Adrenal gland (tissue), 12 donors: Measurements from ENCODE around the gene MGAT5B. TPM values are rescaled to one million over a fixed set of nuclear protein-coding genes. Genes with fewer than 3 reads are reported as not detected.

ENCODE experiments used
- DNase-seq, 7 donors: peaks; one replicate each; pipeline ENCODE4 v3.0.0-alpha.2; 2019 to 2020
- H3K27ac ChIP-seq, 5 donors: fragments of 200-600 bp; sonication (generic) in 4 of 5; 1 replicate in 3 of 5; 2 replicates in 2 of 5; pipeline versions ENCODE4 v1.5.1 to v1.8.0; 2016 to 2020; ENCODE audit warnings: mild to moderate bottlenecking in 1 of 5
- H3K27me3 ChIP-seq: fragments of 200-600 bp; 2 replicates; pipeline ENCODE4 v1.8.0; 2021
- H3K36me3 ChIP-seq, 2 donors: fragments of 200-600 bp; replicated peaks in 1 of 2; 1 replicate in 1 of 2; 2 replicates in 1 of 2; pipeline versions ENCODE4 v1.5.1 to v1.8.0; 2018 to 2022
- H3K4me1 ChIP-seq, 2 donors: fragments of 200-600 bp; replicated peaks in 1 of 2; 1 replicate in 1 of 2; 2 replicates in 1 of 2; pipeline versions ENCODE4 v1.5.1 to v1.8.0; 2018 to 2021
- H3K4me3 ChIP-seq, 4 donors: fragments of 200-600 bp; sonication (generic) in 3 of 4; one replicate each; pipeline ENCODE4 v1.5.1; 2016 to 2018
- H3K9me3 ChIP-seq, 3 donors: fragments of 200-600 bp; sonication (generic) in 1 of 3; replicated peaks in 1 of 3; 1 replicate in 2 of 3; 2 replicates in 1 of 3; pipeline versions ENCODE4 v1.5.1 to v1.8.0; 2016 to 2021
- POLR2A ChIP-seq, 2 donors: fragments of 450-650 bp; IDR thresholded peaks; one replicate each; pipeline ENCODE4 v1.6.1; 2017; ENCODE audit warnings: antibody characterized with exemption in 2 of 2, mild to moderate bottlenecking in 2 of 2, moderate library complexity in 1 of 2
- WGBS, 4 donors: extraction: QIAGEN DNeasy Blood & Tissue Kit in 2 of 4; methylation state at CpG; one replicate each; pipeline versions ENCODE4 v1.1.5 to v1.1.7; 2013 to 2017; 5-methylcytosine and 5-hydroxymethylcytosine counted together
- intact Hi-C, 2 donors: fragments of 100-400 bp; cut with DNase I; formaldehyde crosslinking; loops; one replicate each; pipeline versions ENCODE4 v1.14.1 to v1.15.0; 2022 to 2023
- polyA plus RNA-seq, 3 donors: library from polyadenylated mRNA; stranded (reverse); fragments of 200-250 nt in 2 of 3; fragments of 350-450 nt in 1 of 3; fragmentation: Illumina TruSeq in 1 of 3; extraction: RNeasy Lipid Tissue Mini Kit (QIAGEN cat#74804) in 1 of 3; gene quantifications; one replicate each; pipeline ENCODE4 v1.2.3, GENCODE V29; 2013 to 2014
- total RNA-seq, 9 donors: library from RNA; depleted of rRNA in 4 of 9; stranded (reverse); fragments of >200 nt in 4 of 9; fragments of 120-200 nt in 1 of 9; fragmentation: NEBNext Ultra II Directional in 1 of 9; extraction: Animal tissue kit (Norgen Biotek cat#: 25700) in 1 of 9; gene quantifications; one replicate each; pipeline versions ENCODE4 v1.1.0 to v1.2.4, GENCODE V29; 2013 to 2023
- TF ChIP-seq, protein P1 (sequence below), 6 experiments: fragments of 450-650 bp in 4 of 6; fragments of 200-600 bp in 2 of 6; sonication (generic) in 1 of 6; IDR thresholded peaks; 1 replicate in 5 of 6; 2 replicates in 1 of 6; pipeline versions ENCODE4 v1.5.1 to v1.8.0; 2016 to 2021; ENCODE audit warnings: antibody characterized with exemption in 6 of 6, mild to moderate bottlenecking in 2 of 6, moderate library complexity in 1 of 6
- donor health status: healthy with polysubstance abuse.
- donor health status: Bipolar disorder and iron deficiency.
- donor health status: DM: yes; HTN: yes; CAD: no.
- donor health status: DM: no; HTN: no; CAD: no.
- donor health status: DM: no; HTN: no; CAD: no.
- donor health status: DM: yes; HTN: yes; CAD: no.

The MGAT5B gene
- total and polyA plus RNA-seq, 12 donors, result 0.24 to 1.0 (median 0.70) TPM; not detected in 1

DNA sequence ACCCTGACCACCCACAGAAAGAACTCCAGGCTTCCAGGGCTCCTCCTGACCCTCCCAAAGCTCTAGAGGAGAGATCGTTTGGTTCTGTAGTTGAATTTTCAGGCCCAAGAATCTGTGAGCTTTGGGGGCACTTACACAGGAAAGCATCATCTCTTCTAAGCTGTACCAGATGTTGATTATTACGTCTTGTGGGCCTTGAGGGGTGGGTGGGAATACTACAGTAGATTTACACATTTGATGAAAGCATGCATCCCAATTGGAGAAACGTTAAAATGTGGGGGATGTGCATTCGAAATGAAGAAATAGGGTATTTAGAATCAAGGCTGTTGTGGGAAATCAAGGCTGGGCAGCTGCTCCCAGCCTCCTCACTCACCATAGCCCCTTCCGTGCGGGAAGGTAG, 61.9 kb downstream of the MGAT5B start:
- Histone ChIP-seq H3K4me1 (peaks cover 0 to 11% of the 10 kb centered on the region in 2 donors), H3K9me3 (no peaks in the 10 kb centered on the region), H3K27ac (no peak overlapping the region), H3K27me3 (no peaks in the 10 kb centered on the region), H3K4me3 (no peak overlapping the region), H3K36me3 (no peaks in the 10 kb centered on the region)
- no peak for TF ChIP-seq POLR2A (IDR thresholded peaks at IDR 0.05)
- TF ChIP-seq, protein P1, sequence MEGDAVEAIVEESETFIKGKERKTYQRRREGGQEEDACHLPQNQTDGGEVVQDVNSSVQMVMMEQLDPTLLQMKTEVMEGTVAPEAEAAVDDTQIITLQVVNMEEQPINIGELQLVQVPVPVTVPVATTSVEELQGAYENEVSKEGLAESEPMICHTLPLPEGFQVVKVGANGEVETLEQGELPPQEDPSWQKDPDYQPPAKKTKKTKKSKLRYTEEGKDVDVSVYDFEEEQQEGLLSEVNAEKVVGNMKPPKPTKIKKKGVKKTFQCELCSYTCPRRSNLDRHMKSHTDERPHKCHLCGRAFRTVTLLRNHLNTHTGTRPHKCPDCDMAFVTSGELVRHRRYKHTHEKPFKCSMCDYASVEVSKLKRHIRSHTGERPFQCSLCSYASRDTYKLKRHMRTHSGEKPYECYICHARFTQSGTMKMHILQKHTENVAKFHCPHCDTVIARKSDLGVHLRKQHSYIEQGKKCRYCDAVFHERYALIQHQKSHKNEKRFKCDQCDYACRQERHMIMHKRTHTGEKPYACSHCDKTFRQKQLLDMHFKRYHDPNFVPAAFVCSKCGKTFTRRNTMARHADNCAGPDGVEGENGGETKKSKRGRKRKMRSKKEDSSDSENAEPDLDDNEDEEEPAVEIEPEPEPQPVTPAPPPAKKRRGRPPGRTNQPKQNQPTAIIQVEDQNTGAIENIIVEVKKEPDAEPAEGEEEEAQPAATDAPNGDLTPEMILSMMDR (IDR thresholded peaks at IDR 0.05), result no peak
- no peak for DNase-seq
- intact Hi-C loops, result no loop called here
- WGBS, 4 donors, result 72 to 86% (median 75%) methylated on average over 6 of the region's 6 CpGs

DNA sequence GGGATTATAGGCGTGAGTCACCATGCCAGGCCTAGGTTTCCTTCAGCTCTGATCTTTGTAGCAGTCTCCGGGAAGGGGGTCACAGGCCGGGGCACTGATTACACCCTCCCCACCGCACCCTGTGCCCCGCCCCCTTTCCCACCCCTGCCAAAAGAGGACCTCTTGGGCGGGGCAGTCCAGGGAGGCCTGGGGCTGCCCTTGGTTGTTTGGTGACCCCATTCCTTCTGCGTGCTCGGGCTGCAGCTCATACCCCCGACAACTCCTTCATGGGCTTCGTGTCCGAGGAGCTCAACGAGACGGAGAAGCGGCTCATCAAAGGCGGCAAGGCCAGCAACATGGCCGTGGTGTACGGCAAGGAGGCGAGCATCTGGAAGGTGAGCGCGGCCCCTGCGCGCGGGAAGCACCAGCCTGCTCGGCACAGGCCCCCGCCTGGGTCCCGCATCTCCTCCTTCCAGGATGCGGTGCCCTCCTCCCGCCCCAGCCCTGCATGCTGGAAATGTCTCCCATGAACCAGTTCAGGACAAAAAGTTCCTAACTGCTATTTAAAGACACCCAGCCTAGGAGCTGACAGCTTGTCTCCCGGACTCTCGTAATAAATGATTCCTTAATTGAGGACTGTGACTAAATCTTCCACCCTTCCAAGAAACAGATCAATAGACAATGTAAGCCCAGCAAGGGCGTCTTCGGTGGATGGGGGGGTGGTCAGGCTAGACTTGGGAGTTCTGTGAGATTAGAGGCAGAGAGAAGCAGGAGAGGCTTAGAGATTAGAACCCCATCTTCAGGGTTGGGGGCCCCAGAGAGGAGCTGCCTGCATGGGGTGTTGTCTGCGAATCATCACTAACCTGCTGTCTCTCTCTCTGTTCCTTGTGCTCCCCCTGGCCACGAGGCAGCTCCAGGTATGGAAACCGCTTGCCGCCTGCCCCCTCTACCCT, 64.5 kb downstream of the MGAT5B start:
- intact Hi-C loops, result no loop called here
- H3K9me3 ChIP-seq, result no peaks in the 10 kb centered on the region
- no peaks in the 10 kb centered on the region for H3K36me3 ChIP-seq
- H3K4me1 ChIP-seq, result no peaks in the 10 kb centered on the region
- H3K27ac ChIP-seq, result no peak overlapping the region
- 86 to 91% (median 91%) methylated on average over 31 to 36 of the region's 36 CpGs for WGBS, 4 donors
- no peak overlapping the region for H3K4me3 ChIP-seq
- no peaks in the 10 kb centered on the region for H3K27me3 ChIP-seq
- DNase-seq, result no peak
- TF ChIP-seq, protein P1 (IDR thresholded peaks at IDR 0.05), result no peak

DNA sequence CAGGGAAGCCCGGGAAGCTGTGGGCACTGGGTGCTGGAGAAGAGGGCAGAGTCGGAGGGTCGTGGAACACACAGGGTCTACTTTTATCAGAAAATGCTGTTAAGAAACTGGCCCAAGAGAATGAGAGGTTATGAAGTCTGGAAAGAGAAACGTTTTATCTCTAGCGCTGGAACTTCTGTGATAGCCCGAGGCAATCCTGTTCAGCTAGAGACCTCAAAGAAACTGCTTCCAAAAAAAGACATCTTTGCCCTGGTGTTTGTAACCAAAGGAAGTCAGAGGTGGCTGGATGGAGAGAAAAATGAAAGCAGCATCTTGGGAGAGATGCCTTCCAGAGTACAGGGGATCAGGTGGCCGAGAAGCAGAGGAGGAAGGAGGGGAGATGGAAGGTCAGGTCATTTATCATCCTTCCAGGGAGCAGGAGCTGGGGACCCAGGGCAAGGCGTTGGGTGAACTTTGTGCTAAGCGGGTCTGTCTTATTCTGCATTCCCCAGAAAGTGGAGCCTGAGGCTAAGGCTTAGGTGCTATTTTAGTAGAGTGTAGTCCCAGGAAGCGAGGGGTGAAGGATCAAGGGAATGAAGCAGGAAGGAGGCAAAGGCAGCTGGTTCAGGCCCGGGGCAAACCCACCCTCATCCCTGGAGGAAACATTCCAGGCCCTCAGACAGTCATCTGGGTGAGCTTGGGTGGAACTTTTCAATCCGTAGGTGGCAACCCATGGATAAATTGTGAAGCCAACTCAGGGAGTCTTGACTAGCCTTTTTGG, 66.5 kb downstream of the MGAT5B start:
- Histone ChIP-seq H3K4me1 (no peaks in the 10 kb centered on the region), H3K36me3 (no peaks in the 10 kb centered on the region), H3K9me3 (no peaks in the 10 kb centered on the region), H3K4me3 (no peak overlapping the region), H3K27ac (no peak overlapping the region), H3K27me3 (no peaks in the 10 kb centered on the region)
- TF ChIP-seq POLR2A (IDR thresholded peaks at IDR 0.05), result no peak
- TF ChIP-seq, protein P1 (IDR thresholded peaks at IDR 0.05), result no peak
- WGBS, 4 donors, result 67 to 79% (median 72%) methylated on average over 12 of the region's 12 CpGs
- no peak for DNase-seq
- intact Hi-C loops, result no loop called here

DNA sequence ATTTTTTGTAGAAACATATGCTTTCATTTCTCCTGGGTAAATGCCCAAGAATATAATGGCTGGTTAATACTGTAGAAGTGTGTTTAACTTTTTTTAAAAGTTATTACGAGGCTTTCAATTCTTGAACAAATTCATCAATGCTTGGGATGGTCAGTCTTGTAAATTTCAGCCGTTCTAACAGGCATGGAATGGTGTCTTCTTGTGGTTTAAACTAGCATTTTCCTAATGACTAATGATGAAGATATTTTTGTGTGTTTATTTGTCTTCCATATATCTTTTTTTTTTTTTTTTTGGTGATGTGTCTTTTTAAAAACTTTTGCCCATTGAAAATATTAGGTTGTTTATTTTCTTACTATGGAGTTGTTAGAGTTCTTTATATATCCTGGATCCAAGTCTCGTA, 67.1 kb downstream of the MGAT5B start:
- TF ChIP-seq, protein P1 (IDR thresholded peaks at IDR 0.05), result no peak
- no peak for TF ChIP-seq POLR2A (IDR thresholded peaks at IDR 0.05)
- WGBS, 4 donors, result 80 to 91% (median 87%) methylated on average over 3 of the region's 3 CpGs
- Histone ChIP-seq H3K9me3 (no peaks in the 10 kb centered on the region), H3K27ac (no peak overlapping the region), H3K27me3 (no peaks in the 10 kb centered on the region), H3K4me3 (no peak overlapping the region), H3K4me1 (no peaks in the 10 kb centered on the region), H3K36me3 (no peaks in the 10 kb centered on the region)
- DNase-seq, result no peak
- intact Hi-C loops, result no loop called here
